SKM-1 (cell line): ENCODE measurements around the gene WNK1.
"Not testable (repeated sequence)": the region's sequence is repeated elsewhere in the genome, so short reads cannot be mapped to it uniquely, and the experiment has no call there.

Source experiments
- DNase-seq: peaks from one replicate; lab custom pipeline; 2025; ENCODE audit not compliant: unreplicated experiment; lab: John Stamatoyannopoulos, UW

The WNK1 gene

GRCh38 chr12:751999-752694, at the start of gene WNK1:
WNK1 (plus strand) TSS chr12:752579; CDS start chr12:753566, 987 bp downstream.
- peak; percentile 91 for DNase-seq

DNA sequence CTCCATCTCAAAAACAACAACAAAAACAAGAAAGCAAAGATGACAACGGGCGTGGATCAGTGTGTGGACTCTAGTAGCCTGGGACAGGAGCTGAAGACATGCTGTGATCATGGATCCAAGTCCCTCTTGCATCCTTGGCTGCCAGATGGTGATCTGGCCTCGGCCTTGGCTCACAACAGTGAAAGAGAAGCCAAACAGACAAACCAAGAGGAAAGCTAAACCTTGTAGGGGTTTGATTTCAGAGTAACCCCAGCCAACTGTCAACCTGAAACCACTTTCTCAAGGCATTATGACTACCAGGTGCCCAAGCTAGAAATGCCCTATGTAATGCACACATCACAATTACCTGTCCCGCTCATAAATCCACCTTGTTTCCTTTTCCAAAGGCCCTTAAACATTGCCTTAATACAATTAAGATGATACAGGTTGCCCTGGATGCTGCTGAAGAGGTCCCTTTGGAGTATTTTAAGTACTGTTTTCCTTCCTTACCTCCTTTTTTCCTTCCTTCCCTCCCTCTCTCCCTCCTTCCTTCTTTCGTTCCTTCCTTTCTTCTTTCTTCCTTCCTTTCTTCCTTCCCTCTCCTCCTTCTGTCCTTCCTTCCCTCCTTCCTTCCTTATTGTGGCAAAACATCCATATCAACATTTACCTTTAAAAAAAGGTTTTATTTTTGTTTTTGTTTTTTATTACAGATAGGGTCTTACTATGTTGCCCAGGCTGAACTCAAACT, 47.7 kb upstream of the WNK1 start:
- DNase-seq, result no peak

DNA sequence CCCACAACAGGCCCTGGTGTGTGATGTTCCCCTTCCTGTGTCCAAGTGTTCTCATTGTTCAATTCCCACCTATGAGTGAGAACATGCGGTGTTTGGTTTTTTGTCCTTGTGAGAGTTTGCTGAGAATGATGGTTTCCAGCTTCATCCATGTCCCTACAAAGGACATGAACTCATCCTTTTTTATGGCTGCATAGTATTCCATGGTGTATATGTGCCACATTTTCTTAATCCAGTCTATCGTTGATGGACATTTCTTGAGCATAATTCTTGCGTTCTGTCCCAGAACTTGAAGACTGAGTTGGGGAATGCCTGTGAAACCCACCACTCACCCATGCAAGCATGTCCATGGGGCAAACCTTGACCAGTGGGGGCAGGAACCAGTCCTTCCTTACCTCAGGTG, 44.3 kb upstream of the WNK1 start:
- not testable (repeated sequence) for DNase-seq

DNA sequence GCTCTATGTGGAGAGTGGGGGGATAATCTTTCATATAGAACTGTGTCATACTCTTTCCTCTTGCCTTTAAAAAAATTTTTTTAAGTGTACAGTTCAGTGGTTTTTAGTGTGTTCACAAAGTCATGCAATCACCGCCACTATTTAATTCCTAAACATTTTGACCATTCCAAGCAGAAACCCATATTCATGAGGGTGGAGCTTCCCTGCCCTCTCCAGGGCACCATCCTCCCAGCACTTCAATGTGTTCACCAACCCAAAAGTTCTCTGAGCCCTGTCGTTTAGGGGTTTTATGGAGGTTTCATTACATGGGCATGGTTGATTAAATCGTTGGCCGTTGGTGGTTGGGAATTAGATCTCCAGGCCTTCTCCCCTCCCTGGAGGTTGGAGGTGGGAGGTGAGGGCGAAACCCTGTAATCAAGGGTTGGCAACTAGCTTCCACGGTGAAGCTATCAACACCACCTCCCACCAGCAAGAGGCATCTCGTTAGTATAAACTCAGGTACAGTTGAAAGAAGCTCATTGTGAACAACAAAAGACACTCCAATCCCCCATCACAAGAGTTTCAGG, 42.8 kb upstream of the WNK1 start:
- DNase-seq, result no peak

- DNase-seq, result no peak
Measured at GRCh38 chr12:712172-712863, 40.1 kb upstream of the WNK1 start.

- no peak for DNase-seq
Measured at GRCh38 chr12:713281-713875, 39.0 kb upstream of the WNK1 start.

GRCh38 chr12:716506-716905, 35.9 kb upstream of the WNK1 start:
- no peak for DNase-seq

DNA sequence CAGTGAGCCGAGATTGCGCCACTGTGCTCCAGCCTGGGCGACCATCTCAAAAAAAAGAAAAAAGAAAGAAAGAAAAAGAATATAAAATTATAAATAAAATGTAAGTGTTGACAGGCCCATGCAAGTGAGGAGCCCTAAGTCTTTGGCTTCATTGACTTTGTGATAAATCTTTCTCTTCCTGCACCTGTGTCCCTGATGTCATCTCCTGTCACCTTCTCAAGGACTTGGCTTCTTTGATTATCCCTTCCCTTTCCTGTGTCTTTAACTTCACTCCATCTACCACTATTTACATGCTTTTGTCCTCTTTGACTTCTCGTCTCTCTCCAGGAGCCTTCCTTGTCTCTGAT, 33.6 kb upstream of the WNK1 start:
- DNase-seq, result no peak

- DNase-seq, result no peak
Measured at GRCh38 chr12:720231-720941, 32.0 kb upstream of the WNK1 start.

GRCh38 chr12:724194-724855, 28.1 kb upstream of the WNK1 start:
- DNase-seq, result no peak

DNA sequence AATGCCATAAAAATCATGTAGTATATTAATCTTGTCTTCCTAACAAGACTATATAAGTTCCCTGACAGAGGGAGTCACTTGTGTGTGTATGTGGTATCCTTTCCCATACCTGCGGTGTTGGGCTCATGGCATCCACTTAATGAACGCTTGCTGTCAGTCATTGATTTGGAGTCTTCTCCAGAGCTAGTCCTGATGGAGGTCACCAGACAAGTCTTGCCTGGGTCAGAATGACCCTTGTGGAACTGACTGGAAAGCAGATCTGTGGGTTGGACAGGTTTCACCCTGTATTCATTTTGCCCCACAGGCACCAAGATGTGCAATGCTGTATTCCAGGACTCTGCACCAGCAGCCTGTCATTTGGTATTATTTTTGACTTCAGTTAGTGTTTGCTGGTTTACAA, 27.3 kb upstream of the WNK1 start:
- DNase-seq, result no peak

GRCh38 chr12:726281-727140, 25.9 kb upstream of the WNK1 start:
- no peak for DNase-seq

DNA sequence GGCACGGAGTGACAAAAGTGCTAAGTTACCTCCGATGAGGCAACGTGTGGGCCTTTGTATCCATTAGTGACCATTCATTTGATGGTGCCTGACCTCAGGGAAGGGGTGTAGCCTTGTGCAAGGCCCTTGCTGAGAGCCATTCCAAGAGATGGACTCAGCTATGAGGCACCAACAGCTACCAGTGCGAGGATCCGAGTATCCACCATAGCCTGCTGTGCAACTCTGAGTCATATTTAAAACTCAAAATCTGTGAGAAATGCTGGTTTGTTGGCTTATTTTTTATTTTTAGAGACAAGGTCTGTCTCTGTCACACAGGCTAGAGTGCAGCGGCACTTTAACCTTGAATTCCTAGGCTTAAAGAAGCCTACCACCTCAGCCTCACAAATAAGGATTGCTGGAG, 25.1 kb upstream of the WNK1 start:
- no peak for DNase-seq

GRCh38 chr12:728781-729180, 23.6 kb upstream of the WNK1 start:
- no peak for DNase-seq

- DNase-seq, result no peak
Measured at GRCh38 chr12:729221-729620, 23.2 kb upstream of the WNK1 start.

DNA sequence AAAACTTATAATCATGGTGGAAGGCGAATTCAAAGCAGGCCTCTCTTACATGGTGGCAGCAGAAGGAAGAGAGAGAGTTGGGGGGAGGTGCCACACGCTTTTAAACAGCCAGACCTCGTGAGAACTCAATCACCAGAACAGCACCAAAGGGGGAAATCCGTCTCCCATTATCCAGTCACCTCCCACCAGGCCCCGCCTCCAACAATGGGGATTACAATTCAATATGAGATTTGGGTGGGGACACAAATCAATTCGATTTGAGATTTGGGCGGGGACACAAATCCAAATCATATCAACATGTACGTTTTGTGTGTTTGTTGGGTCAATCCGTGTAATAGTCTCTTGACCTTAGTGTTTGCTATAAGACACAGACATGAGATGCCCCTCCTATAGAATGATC, 21.8 kb upstream of the WNK1 start:
- DNase-seq, result no peak

DNA sequence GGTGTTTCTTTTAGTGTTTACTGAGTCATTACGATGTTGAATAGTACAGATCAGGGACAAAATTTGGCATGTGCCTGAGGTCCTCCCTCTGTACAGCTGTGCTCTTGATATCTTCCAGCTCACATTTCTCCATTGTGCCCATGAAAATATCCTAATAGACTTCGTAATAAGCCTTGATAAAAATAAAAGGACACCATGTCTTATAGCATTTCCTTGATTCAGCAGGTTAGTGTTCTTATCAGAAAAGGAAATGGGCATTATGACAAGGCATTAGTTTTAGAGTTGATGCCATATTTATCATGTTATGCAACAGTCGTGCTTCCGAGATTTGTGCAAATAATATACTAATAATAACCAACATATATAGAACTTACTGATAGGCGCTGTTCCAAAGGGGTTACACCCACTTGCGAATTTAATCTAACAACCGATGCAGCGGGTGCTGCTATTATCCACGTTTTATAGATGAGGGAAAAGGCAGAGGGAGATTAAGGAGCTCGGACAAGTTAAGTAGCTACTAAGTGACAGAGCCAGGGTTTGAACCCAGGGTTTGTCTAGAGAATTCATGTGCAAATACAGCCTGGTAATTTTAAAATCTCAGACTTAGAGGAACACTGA, 15.1 kb upstream of the WNK1 start:
- DNase-seq, result no peak

- DNase-seq, result no peak
Measured at GRCh38 chr12:738712-739111, 13.7 kb upstream of the WNK1 start.

DNA sequence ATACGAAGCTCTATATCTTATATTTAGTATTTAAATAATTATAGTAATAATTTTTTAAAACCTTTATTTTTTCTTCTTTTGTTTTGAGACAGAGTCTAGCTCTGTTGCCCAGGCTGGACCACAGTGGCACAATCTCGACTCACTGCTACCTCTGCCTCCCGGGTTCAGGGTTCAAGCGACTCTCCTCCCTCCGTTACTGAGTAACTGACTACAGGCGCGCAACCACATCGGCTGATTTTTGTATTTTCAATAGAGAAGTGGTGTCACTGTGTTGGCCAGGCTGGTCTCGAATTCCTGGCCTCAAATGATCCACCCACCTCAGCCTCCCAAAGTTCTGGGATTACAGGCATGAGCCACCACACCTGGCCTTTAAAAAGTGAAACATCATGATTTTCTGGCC, 13.0 kb upstream of the WNK1 start:
- no peak for DNase-seq
